Measurements from ENCODE around the gene MRPL55.

DNA sequence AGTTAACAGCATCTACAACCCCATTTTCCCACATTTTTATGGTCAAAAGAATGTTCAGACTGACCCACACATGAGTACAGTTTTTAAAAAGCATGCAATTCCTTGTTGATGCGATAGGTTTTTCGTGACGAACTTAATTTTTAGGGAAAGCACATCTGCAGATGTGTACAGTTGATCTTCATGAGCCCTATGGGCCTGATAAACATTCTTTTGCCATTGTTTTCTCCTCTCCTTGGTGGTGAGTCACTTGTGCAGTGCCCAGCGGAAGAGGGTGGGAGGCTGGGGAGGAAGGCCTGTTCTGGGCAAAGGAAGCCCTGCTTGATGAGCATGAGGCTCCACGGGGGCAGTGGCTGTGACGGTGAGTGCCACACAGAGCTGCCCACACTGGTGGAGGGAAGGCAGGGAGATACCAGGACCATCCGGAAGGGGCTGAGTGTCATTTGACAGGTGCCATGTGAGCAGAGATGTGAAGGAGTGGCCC lies 21.3 kb downstream of the MRPL55 start:
- no peak for TF ChIP-seq POLR2A (IDR thresholded peaks at IDR 0.05)
- TF ChIP-seq, protein P1, sequence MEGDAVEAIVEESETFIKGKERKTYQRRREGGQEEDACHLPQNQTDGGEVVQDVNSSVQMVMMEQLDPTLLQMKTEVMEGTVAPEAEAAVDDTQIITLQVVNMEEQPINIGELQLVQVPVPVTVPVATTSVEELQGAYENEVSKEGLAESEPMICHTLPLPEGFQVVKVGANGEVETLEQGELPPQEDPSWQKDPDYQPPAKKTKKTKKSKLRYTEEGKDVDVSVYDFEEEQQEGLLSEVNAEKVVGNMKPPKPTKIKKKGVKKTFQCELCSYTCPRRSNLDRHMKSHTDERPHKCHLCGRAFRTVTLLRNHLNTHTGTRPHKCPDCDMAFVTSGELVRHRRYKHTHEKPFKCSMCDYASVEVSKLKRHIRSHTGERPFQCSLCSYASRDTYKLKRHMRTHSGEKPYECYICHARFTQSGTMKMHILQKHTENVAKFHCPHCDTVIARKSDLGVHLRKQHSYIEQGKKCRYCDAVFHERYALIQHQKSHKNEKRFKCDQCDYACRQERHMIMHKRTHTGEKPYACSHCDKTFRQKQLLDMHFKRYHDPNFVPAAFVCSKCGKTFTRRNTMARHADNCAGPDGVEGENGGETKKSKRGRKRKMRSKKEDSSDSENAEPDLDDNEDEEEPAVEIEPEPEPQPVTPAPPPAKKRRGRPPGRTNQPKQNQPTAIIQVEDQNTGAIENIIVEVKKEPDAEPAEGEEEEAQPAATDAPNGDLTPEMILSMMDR (IDR thresholded peaks at IDR 0.05): no peak
